Thoracic aorta (tissue), 2 donors: ENCODE results near the gene POR. TPM values are rescaled to one million over a fixed set of nuclear protein-coding genes. Genes with fewer than 3 reads are reported as not detected.

ENCODE experiments used
- ATAC-seq: fragments of 150-250 bp; one replicate; pipeline ENCODE4 v1.8.0; 2017; ENCODE audit warnings: low read depth; ENCODE audit not compliant: insufficient number of reproducible peaks, low FRiP score
- DNase-seq: peaks from one replicate; pipeline ENCODE4 v3.0.0-alpha.2; 2020; ENCODE audit warnings: low spot score
- H3K27ac ChIP-seq, 2 donors: fragments of 200-600 bp; sonication (generic); 1 replicate in 1 of 2; 2 replicates in 1 of 2; pipeline ENCODE4 v1.5.1; 2016; ENCODE audit warnings: mild to moderate bottlenecking in 2 of 2, moderate library complexity in 2 of 2
- H3K27me3 ChIP-seq: fragments of 200-600 bp; sonication (generic); replicated peaks from 2 replicates; pipeline ENCODE4 v1.6.0; 2016; ENCODE audit warnings: mild to moderate bottlenecking; ENCODE audit not compliant: insufficient read depth
- H3K36me3 ChIP-seq: fragments of 200-600 bp; sonication (generic); one replicate; pipeline ENCODE4 v1.5.1; 2016
- H3K4me1 ChIP-seq, 2 donors: fragments of 200-600 bp; sonication (generic); 1 replicate in 1 of 2; 2 replicates in 1 of 2; pipeline versions ENCODE4 v1.5.1 to v1.6.0; 2016; ENCODE audit warnings: low read depth in 2 of 2, mild to moderate bottlenecking in 1 of 2; ENCODE audit not compliant: control insufficient read depth in 1 of 2
- H3K4me3 ChIP-seq: fragments of 200-600 bp; sonication (generic); 2 replicates; pipeline ENCODE4 v1.5.1; 2016; ENCODE audit warnings: mild to moderate bottlenecking
- H3K9me3 ChIP-seq: fragments of 200-600 bp; sonication (generic); 2 replicates; pipeline ENCODE4 v1.5.1; 2016
- CTCF ChIP-seq: fragments of 200-600 bp; sonication (generic); IDR thresholded peaks from one replicate; pipeline ENCODE4 v1.5.1; 2019; ENCODE audit warnings: antibody characterized with exemption
- total RNA-seq, 2 donors: library from RNA; depleted of rRNA; stranded (reverse); fragments of >200 nt; gene quantifications; one replicate each; pipeline versions ENCODE4 v1.1.0 to v1.2.3, GENCODE V29; 2016

The POR gene
- total RNA-seq, 2 donors from 2014 or later = 70.1 to 77.4 TPM

DNA sequence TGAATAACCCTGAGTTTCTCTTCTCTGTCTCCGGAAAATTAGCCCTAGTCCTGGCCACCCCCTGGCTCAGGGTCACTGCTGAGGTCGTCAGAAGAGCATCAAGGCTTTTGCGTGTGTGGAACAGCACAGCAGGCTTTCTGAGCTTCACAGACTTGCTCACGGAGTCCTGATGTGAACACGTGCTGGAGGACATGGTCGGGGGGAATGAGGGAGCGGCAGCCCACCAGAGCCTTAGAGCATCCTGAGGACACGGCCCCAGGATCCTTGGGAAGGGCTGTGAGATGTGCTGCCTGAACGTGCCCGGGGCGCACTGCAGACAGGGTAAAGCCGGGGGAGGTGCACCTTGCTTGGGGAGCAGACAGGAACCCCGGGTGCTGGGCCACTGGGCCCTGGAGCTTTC, 50.7 kb downstream of the POR start:
- Histone ChIP-seq H3K4me1 (peaks cover 40 to 79% of the 10 kb centered on the region in 2 donors), H3K9me3 (no peaks in the 10 kb centered on the region), H3K27ac (peak overlapping the region; percentile 95 to 99), H3K27me3 (no peaks in the 10 kb centered on the region), H3K36me3 (no peaks in the 10 kb centered on the region), H3K4me3 (peak overlapping the region; percentile 64)
- ATAC-seq (no peak), DNase-seq (no peak)
- no peak for TF ChIP-seq CTCF

GRCh38 chr7:75966190-75966961, 51.4 kb downstream of the POR start:
- Histone ChIP-seq H3K9me3 (no peaks in the 10 kb centered on the region), H3K4me1 (peaks cover 40 to 78% of the 10 kb centered on the region in 2 donors), H3K27ac (peak overlapping the region; percentile 95 to 99), H3K27me3 (no peaks in the 10 kb centered on the region), H3K4me3 (peak overlapping the region; percentile 64), H3K36me3 (no peaks in the 10 kb centered on the region)
- DNase-seq (peak; percentile 54), ATAC-seq (peak; percentile 80)
- no peak for TF ChIP-seq CTCF

DNA sequence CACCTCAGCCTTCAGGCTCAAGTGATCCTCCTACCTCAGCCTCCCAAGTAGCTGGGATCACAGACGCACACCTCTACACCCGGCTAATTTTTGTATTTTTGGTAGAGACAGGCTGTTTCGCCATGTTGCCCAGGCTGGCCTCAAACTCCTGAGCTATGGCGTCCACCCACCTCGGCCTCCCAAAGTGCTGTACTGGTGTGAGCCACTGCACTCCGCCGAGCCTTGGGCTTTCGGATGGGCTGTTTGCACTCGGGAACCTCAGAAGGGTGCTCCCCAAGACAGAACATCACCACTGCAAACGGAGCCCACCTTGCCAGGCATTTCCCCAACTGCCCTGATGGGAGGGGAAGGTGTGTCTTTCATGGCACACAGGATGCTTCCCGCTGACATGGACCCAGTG, 52.1 kb downstream of the POR start:
- Histone ChIP-seq H3K27me3 (no peaks in the 10 kb centered on the region), H3K4me1 (peaks cover 38 to 71% of the 10 kb centered on the region in 2 donors), H3K9me3 (no peaks in the 10 kb centered on the region), H3K27ac (peak overlapping the region; percentile 95 to 99), H3K4me3 (no peak overlapping the region), H3K36me3 (no peaks in the 10 kb centered on the region)
- TF ChIP-seq CTCF = no peak
- no peak for ATAC-seq
- DNase-seq = no peak

DNA sequence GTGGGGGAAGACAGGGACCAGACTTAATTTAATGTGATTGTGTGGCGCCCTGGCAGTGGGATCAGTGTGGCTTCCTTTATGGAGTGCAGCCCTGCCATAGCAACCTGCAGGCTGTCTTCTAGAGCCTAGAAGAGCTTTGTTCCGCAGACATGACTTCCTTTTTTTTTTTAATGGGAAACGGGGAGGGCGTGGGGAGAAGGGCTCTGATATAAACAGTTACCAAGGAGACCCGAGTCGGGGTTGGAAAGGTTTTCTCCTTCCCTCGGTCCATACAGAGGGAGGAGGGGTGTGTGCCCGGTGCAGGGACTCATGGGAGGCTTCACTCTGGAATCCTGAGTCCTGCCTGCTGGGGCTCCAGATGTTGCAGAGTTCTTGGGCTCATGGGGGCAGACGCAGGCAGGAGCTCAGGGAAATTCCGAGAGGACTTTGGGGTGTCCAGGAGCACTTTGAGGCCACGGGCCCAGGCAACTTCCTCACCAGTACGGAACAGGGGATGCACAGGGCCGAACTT, 52.6 kb downstream of the POR start:
- Histone ChIP-seq H3K27ac (peak overlapping the region; percentile 95 to 99), H3K9me3 (no peaks in the 10 kb centered on the region), H3K36me3 (no peaks in the 10 kb centered on the region), H3K4me3 (no peak overlapping the region), H3K4me1 (peaks cover 35 to 66% of the 10 kb centered on the region in 2 donors), H3K27me3 (no peaks in the 10 kb centered on the region)
- DNase-seq (no peak), ATAC-seq (no peak)
- no peak for TF ChIP-seq CTCF

DNA sequence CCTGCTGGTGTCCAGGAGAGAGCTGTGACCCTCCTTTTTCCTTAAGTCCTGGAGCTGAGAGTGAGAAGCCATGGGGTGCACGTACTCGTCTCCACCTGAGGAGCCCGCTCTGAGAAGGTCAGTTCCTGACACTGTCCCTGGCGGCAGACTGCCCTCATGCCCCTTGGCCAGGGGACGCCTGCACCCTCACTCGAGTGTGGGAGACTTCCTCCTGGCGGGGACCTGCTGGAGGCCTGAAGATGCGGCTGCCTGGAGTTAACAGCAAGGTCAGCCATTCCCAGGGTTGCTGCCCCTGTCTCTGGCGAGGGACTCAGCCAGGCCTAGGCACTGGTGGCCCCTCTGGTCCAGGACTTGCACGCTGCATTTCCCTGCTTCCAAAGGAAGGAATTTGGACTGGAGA, 53.1 kb downstream of the POR start:
- no peaks in the 10 kb centered on the region for H3K9me3 ChIP-seq
- peaks cover 33 to 62% of the 10 kb centered on the region in 2 donors for H3K4me1 ChIP-seq
- H3K4me3 ChIP-seq = no peak overlapping the region
- ATAC-seq (no peak), DNase-seq (no peak)
- no peak for TF ChIP-seq CTCF
- no peaks in the 10 kb centered on the region for H3K36me3 ChIP-seq
- H3K27ac ChIP-seq = peak overlapping the region; percentile 95 to 99
- H3K27me3 ChIP-seq = no peaks in the 10 kb centered on the region
